KOPT-K1 (cell line): ENCODE data around the gene ZBED4.

Experiments
- H3K27ac ChIP-seq: fragments of 200-600 bp; sonication (generic); 2 replicates; pipeline ENCODE4 v1.5.1; 2016; ENCODE audit warnings: antibody characterized with exemption, mild to moderate bottlenecking, low read depth, low read length; ENCODE audit not compliant: poor library complexity, severe bottlenecking
- H3K36me3 ChIP-seq: fragments of 200-600 bp; sonication (generic); 2 replicates; pipeline ENCODE4 v1.5.1; 2017; ENCODE audit warnings: antibody characterized with exemption, mild to moderate bottlenecking, low read length, moderate library complexity; ENCODE audit not compliant: insufficient read depth
- H3K9me3 ChIP-seq: fragments of 200-600 bp; sonication (generic); 2 replicates; pipeline ENCODE4 v1.5.1; 2017; ENCODE audit warnings: antibody characterized with exemption, low read length, mild to moderate bottlenecking; ENCODE audit not compliant: insufficient read depth, poor library complexity, severe bottlenecking

The ZBED4 gene

GRCh38 chr22:49858827-49859226, 5.2 kb downstream of the ZBED4 start:
- H3K9me3 ChIP-seq: no peaks in the 10 kb centered on the region
- H3K36me3 ChIP-seq: peaks cover 18% of the 10 kb centered on the region; the same call in 1 of the 2 replicates
- H3K27ac ChIP-seq: peak overlapping the region; percentile 30

DNA sequence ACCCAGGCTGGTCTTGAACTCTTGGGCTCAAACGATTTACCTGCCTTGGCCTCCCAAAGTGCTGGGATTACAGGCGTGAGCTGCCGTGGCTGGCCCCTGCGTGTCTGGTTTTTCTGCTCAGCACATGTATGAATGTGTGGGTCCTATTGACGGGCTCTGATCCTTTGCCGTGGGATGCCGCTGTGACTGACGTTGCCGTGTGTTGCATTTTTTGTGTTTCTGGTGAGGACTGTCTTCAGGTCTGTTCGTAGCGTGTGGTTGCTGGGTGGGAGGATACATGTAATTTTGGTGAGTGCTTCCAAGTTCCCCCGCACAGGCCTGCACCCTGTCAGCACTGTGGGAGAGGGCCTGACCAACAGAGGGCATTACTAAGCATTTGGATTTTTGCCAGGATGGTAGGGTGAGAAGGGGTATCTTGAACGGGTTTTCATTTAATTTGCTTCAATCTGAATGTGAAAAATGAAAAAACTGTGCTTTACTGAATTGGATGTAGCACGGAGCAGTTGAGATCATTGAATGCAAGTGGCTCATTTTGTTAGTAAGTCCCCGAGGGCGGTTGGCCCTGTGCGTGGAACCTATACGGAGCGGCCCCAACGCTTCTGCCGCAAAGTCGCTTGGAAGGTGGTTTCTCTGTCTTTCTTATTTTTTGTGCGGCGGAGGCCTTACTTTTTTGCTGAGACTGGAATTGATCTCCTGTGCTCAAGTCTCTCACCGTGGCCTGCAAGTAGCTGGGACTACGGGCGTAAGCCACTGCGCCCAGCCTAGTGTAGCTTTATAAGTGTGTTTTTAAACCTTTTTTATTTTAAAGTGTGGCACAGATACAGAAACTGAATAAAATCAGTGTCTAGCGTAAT, 8.2 kb downstream of the ZBED4 start:
- Histone ChIP-seq H3K27ac (peak overlapping the region; percentile 59), H3K36me3 (peaks cover 16% of the 10 kb centered on the region; the same call in 1 of the 2 replicates), H3K9me3 (peaks cover 7% of the 10 kb centered on the region)

DNA sequence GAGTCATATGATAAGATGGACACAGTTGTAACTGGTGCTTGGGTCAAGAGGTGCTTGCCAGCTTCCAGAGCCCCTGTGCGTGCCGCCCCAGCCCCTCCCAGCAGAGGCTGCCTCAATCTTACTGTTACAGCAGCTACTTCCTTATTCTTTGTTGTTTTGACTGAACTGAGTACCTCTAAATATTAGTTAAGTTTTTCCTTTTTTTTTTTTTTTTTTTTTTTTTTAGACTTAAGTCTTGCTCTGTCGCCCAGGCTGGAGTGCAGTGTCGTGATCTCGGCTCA, 8.8 kb downstream of the ZBED4 start:
- H3K27ac ChIP-seq: peak overlapping the region; percentile 59
- H3K36me3 ChIP-seq: peaks cover 10% of the 10 kb centered on the region; the same call in 1 of the 2 replicates
- peaks cover 7% of the 10 kb centered on the region for H3K9me3 ChIP-seq

- H3K9me3 ChIP-seq: peaks cover 7% of the 10 kb centered on the region
- peaks cover 4% of the 10 kb centered on the region; the same call in 1 of the 2 replicates for H3K36me3 ChIP-seq
- peak overlapping the region; percentile 59 for H3K27ac ChIP-seq
Observed at GRCh38 chr22:49863931-49864330, 10.3 kb downstream of the ZBED4 start.

- peaks cover 17% of the 10 kb centered on the region for H3K9me3 ChIP-seq
- peak overlapping the region; percentile 91 for H3K27ac ChIP-seq
- H3K36me3 ChIP-seq: no peaks in the 10 kb centered on the region
Observed at GRCh38 chr22:49865156-49865555, 11.5 kb downstream of the ZBED4 start.

GRCh38 chr22:49866134-49866533, 12.5 kb downstream of the ZBED4 start:
- H3K27ac ChIP-seq: peak overlapping the region; percentile 91
- no peaks in the 10 kb centered on the region for H3K36me3 ChIP-seq
- peaks cover 17% of the 10 kb centered on the region for H3K9me3 ChIP-seq

- H3K27ac ChIP-seq: peak overlapping the region; percentile 91
- H3K36me3 ChIP-seq: no peaks in the 10 kb centered on the region
- peaks cover 17% of the 10 kb centered on the region for H3K9me3 ChIP-seq
Observed at GRCh38 chr22:49866646-49867045, 13.0 kb downstream of the ZBED4 start.

- H3K9me3 ChIP-seq: peaks cover 17% of the 10 kb centered on the region
- no peaks in the 10 kb centered on the region for H3K36me3 ChIP-seq
- peak overlapping the region; percentile 91 for H3K27ac ChIP-seq
Observed at GRCh38 chr22:49867303-49868265, 13.9 kb downstream of the ZBED4 start.

DNA sequence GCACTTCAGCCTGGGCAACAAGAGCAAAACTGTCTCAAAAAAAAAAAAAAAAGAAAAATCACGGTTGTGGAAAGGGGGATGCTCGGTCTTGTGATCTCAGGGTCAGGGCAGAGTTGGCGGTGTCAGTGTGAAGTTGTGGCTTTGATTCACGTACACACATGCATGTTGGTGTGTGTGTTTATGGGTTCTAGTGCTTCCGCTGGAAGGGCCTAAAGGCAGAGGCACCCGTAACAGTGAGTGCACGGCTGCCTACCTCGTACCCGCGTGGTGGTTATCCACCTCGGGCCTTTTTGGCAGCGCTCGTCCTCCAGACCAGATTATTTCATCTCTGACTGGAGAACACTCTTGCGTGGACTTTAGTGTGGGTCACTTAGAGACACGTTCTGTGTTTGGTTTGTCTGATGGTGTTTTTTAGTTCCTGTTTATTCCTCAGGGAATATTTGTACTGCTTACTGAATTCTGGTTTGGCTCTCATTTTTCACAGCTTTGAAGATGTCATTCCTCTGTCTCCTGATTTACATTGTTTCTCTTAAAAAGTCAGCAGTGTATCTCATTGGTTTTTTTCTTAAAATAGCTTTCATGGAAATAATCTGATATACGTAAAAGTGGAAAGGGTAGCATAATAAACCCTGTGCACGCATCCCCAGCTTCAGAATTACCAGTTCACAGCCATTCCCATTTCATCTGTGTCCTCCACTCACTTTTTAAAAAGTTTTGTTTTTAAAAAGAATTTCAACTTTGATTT, 15.6 kb downstream of the ZBED4 start:
- peaks cover 17% of the 10 kb centered on the region for H3K9me3 ChIP-seq
- peaks cover 9% of the 10 kb centered on the region; the same call in 1 of the 2 replicates for H3K36me3 ChIP-seq
- H3K27ac ChIP-seq: peak overlapping the region; percentile 91

- H3K36me3 ChIP-seq: peaks cover 17% of the 10 kb centered on the region; the same call in 1 of the 2 replicates
- H3K9me3 ChIP-seq: peaks cover 17% of the 10 kb centered on the region
- peak overlapping the region; percentile 91 for H3K27ac ChIP-seq
Observed at GRCh38 chr22:49869845-49870712, 16.4 kb downstream of the ZBED4 start.

DNA sequence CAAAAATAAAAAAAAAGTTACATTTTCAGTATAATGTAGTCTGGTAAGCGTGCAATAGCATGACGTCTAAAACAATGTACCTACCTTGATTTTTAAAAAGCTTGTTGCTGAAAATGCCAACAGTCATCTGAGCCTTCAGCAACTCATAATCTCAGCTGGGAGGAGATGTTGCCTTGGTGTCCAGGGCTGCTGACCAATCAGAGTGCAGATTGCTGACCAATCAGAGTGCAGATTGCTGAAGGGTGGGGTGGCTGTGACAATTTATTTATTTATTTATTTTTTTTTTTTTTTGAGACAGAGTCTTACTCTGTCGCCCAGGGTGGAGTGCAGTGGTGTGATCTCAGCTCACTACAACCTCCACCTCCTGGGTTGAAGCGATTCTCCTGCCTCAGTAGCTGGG, 17.8 kb downstream of the ZBED4 start:
- Histone ChIP-seq H3K27ac (peak overlapping the region; percentile 91), H3K36me3 (peaks cover 21% of the 10 kb centered on the region), H3K9me3 (peaks cover 10% of the 10 kb centered on the region)

- Histone ChIP-seq H3K27ac (peak overlapping the region; percentile 31), H3K36me3 (peaks cover 28% of the 10 kb centered on the region), H3K9me3 (peaks cover 10% of the 10 kb centered on the region)
Observed at GRCh38 chr22:49872347-49872746, 18.7 kb downstream of the ZBED4 start.

DNA sequence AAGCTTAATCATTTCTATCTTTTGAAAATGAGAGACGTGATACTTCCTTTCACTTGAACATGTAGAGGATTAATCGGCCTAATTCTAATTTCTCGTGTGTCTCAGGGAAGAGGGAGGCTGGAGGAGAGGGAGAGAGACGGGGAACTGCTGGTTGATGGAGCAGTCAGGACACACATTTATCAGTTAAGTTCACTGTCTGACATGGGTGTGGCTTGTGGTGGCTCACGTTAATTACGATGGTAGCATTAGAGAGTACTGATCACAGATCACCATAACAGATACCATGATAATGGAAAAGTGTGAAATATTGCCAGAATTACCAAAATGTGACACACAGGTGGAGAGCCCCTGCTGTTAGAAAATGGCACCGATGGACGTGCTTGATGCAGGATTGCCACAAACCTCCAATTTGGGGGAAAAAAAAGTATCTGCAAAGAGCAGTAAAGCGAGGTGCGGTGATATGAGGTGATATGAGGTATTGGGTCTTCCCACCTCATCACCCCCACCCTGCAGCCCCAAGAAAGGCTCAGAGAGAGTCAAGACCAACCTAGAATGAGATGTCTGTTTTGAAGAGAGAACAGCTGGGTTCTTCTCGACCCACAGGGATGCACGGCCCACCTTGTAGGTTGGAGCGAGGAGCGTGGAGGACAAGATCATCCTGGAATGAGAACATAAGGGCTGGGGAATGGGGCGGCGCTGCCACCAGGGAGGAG, 19.7 kb downstream of the ZBED4 start:
- Histone ChIP-seq H3K27ac (peak overlapping the region; percentile 20), H3K9me3 (peaks cover 10% of the 10 kb centered on the region), H3K36me3 (peaks cover 38% of the 10 kb centered on the region)
